Measurements from ENCODE around the gene SPSB3. TPM values are rescaled to one million over a fixed set of nuclear protein-coding genes. Genes with fewer than 3 reads are reported as not detected.

SPSB3 gene
- total and polyA plus RNA-seq, 9 of the 15 experiments (the other 6 are each of a cell fraction or from before 2014, with no cell fraction given), result 0.39 to 37.4 (median 7.1) TPM

- TF ChIP-seq ZNF639 (CRISPR knock-in tag; conservative IDR thresholded peaks at IDR 0.05 in 1 of 2, IDR thresholded peaks at IDR 0.05 in 1 of 2) (no peak), CAMTA2 (CRISPR knock-in tag; conservative IDR thresholded peaks at IDR 0.05) (no peak), THRA (IDR thresholded peaks at IDR 0.05) (no peak), SMAD2 (IDR thresholded peaks at IDR 0.05; ENCODE audit: low read depth, low read length) (no peak)
Measured at GRCh38 chr16:1822801-1823200, 40.4 kb upstream of the SPSB3 start (continued).

GRCh38 chr16:1821861-1822611 lies 39.7 kb upstream of the SPSB3 start:
- ATAC-seq (no peak), FAIRE-seq (no peak), DNase-seq (ENCODE audit: extremely low read depth in 1 of 4, low spot score in 3 of 4) (no peak)
- intact Hi-C loops (cut with micrococcal nuclease) (no loop called here), in situ Hi-C loops (cut with MboI) (no loop called here)
- BruUV-seq (replicated peaks), result no TSS peak
- H3K9me1 ChIP-seq (ENCODE audit: control insufficient read depth, insufficient read depth, low read length), result no peaks in the 10 kb centered on the region
- H4K20me1 ChIP-seq (replicated peaks; ENCODE audit: control insufficient read depth, insufficient read depth, low read length), result no peaks in the 10 kb centered on the region
- ChIA-PET CTCF (ENCODE audit: low intra/inter-chr PET ratio) (no interaction called here), POLR2A (no interaction called here)
- no peak for TF ChIP-seq SIN3A (IDR thresholded peaks at IDR 0.05; ENCODE audit: borderline replicate concordance in 2 of 2, control insufficient read depth in 1 of 2, low read depth in 2 of 2, low read length in 2 of 2)
- TF ChIP-seq CBX3 (IDR thresholded peaks at IDR 0.05; ENCODE audit: borderline replicate concordance in 1 of 2, low read length in 2 of 2), result no peak
- no peak for TF ChIP-seq TARDBP (IDR thresholded peaks at IDR 0.05)
- no peak for TF ChIP-seq E2F4 (CRISPR knock-in tag; IDR thresholded peaks at IDR 0.05; ENCODE audit: low read depth)
- H3K4me1 ChIP-seq (replicated peaks in 1 of 2; ENCODE audit: control insufficient read depth in 2 of 2, insufficient read depth in 2 of 2, low read length in 2 of 2), result peaks cover 3 to 59% of the 10 kb centered on the region in 2 experiments; a peak in 3 of 5 replicates
- no peak overlapping the region for H2AFZ ChIP-seq (ENCODE audit: low read depth, low read length)
- H3K27ac ChIP-seq (ENCODE audit: extremely low read depth, low read depth, low read length), result no peak overlapping the region
- 85% methylated on average over 21 of the region's 24 CpGs for WGBS (ENCODE audit: insufficient coverage, low coverage, missing lambda C conversion rate)
- peaks cover 4% of the 10 kb centered on the region; the same call in 2 of the 3 replicates for H3K79me2 ChIP-seq (ENCODE audit: control insufficient read depth, insufficient read depth, low read length)
- H3K27me3 ChIP-seq (ENCODE audit: control insufficient read depth in 2 of 2, insufficient read depth in 2 of 2, low read length in 2 of 2), result no peaks in the 10 kb centered on the region
- H3K9me3 ChIP-seq (replicated peaks; ENCODE audit: control insufficient read depth, insufficient read depth, low read depth, low read length), result no peaks in the 10 kb centered on the region
- no peak overlapping the region for H3K4me2 ChIP-seq (ENCODE audit: insufficient read depth, low read length)
- no peak overlapping the region for H3K9ac ChIP-seq (ENCODE audit: insufficient read depth in 1 of 2, low read depth in 2 of 2, low read length in 2 of 2)
- H3K4me3 ChIP-seq, result no peak overlapping the region
- no peaks in the 10 kb centered on the region; the same call in 2 of the 3 replicates for H3K36me3 ChIP-seq (ENCODE audit: control insufficient read depth, insufficient read depth, low read length)

Data from K562 (cell line).